Adrenal gland (tissue), 12 donors: ENCODE results near the gene CIAPIN1. TPM values are rescaled to one million over a fixed set of nuclear protein-coding genes. Genes with fewer than 3 reads are reported as not detected.

Source experiments
- DNase-seq, 7 donors: peaks; one replicate each; pipeline ENCODE4 v3.0.0-alpha.2; 2019 to 2020
- H3K27ac ChIP-seq, 5 donors: fragments of 200-600 bp; sonication (generic) in 4 of 5; 1 replicate in 3 of 5; 2 replicates in 2 of 5; pipeline versions ENCODE4 v1.5.1 to v1.8.0; 2016 to 2020; ENCODE audit warnings: mild to moderate bottlenecking in 1 of 5
- H3K27me3 ChIP-seq: fragments of 200-600 bp; 2 replicates; pipeline ENCODE4 v1.8.0; 2021
- H3K36me3 ChIP-seq, 2 donors: fragments of 200-600 bp; replicated peaks in 1 of 2; 1 replicate in 1 of 2; 2 replicates in 1 of 2; pipeline versions ENCODE4 v1.5.1 to v1.8.0; 2018 to 2022
- H3K4me1 ChIP-seq, 2 donors: fragments of 200-600 bp; replicated peaks in 1 of 2; 1 replicate in 1 of 2; 2 replicates in 1 of 2; pipeline versions ENCODE4 v1.5.1 to v1.8.0; 2018 to 2021
- H3K4me3 ChIP-seq, 4 donors: fragments of 200-600 bp; sonication (generic) in 3 of 4; one replicate each; pipeline ENCODE4 v1.5.1; 2016 to 2018
- H3K9me3 ChIP-seq, 3 donors: fragments of 200-600 bp; sonication (generic) in 1 of 3; replicated peaks in 1 of 3; 1 replicate in 2 of 3; 2 replicates in 1 of 3; pipeline versions ENCODE4 v1.5.1 to v1.8.0; 2016 to 2021
- POLR2A ChIP-seq, 2 donors: fragments of 450-650 bp; IDR thresholded peaks; one replicate each; pipeline ENCODE4 v1.6.1; 2017; ENCODE audit warnings: antibody characterized with exemption in 2 of 2, mild to moderate bottlenecking in 2 of 2, moderate library complexity in 1 of 2
- WGBS, 4 donors: extraction: QIAGEN DNeasy Blood & Tissue Kit in 2 of 4; methylation state at CpG; one replicate each; pipeline versions ENCODE4 v1.1.5 to v1.1.7; 2013 to 2017; 5-methylcytosine and 5-hydroxymethylcytosine counted together
- intact Hi-C, 2 donors: fragments of 100-400 bp; cut with DNase I; formaldehyde crosslinking; loops; one replicate each; pipeline versions ENCODE4 v1.14.1 to v1.15.0; 2022 to 2023
- polyA plus RNA-seq, 3 donors: library from polyadenylated mRNA; stranded (reverse); fragments of 200-250 nt in 2 of 3; fragments of 350-450 nt in 1 of 3; fragmentation: Illumina TruSeq in 1 of 3; extraction: RNeasy Lipid Tissue Mini Kit (QIAGEN cat#74804) in 1 of 3; gene quantifications; one replicate each; pipeline ENCODE4 v1.2.3, GENCODE V29; 2013 to 2014
- total RNA-seq, 9 donors: library from RNA; depleted of rRNA in 4 of 9; stranded (reverse); fragments of >200 nt in 4 of 9; fragments of 120-200 nt in 1 of 9; fragmentation: NEBNext Ultra II Directional in 1 of 9; extraction: Animal tissue kit (Norgen Biotek cat#: 25700) in 1 of 9; gene quantifications; one replicate each; pipeline versions ENCODE4 v1.1.0 to v1.2.4, GENCODE V29; 2013 to 2023
- TF ChIP-seq, protein P1 (sequence below), 6 experiments: fragments of 450-650 bp in 4 of 6; fragments of 200-600 bp in 2 of 6; sonication (generic) in 1 of 6; IDR thresholded peaks; 1 replicate in 5 of 6; 2 replicates in 1 of 6; pipeline versions ENCODE4 v1.5.1 to v1.8.0; 2016 to 2021; ENCODE audit warnings: antibody characterized with exemption in 6 of 6, mild to moderate bottlenecking in 2 of 6, moderate library complexity in 1 of 6
- donor health status: healthy with polysubstance abuse.
- donor health status: Bipolar disorder and iron deficiency.
- donor health status: DM: yes; HTN: yes; CAD: no.
- donor health status: DM: no; HTN: no; CAD: no.
- donor health status: DM: no; HTN: no; CAD: no.
- donor health status: DM: yes; HTN: yes; CAD: no.

CIAPIN1 gene
- total and polyA plus RNA-seq, 12 donors: 15.8 to 155 (median 50.7) TPM

DNA sequence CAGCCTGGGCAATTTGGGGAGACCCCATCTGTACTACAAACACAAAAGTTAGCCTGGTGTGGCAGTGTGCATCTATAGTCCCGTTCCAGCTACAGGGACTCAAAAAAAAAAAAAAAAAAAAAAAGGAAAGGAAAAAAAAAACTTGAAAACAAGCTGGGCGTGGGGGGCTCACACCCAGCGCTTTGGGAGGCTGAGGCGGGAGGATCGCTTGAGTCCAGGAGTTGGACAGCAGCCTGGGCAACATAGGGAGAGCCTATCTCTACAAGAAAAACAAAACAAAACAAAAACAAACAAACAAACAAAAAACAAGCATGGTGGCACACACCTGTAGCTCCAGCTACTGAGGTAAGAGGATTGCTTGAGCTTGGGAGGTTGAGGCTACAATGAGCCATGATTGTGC is 55.5 kb downstream of the CIAPIN1 start:
- TF ChIP-seq, protein P1, sequence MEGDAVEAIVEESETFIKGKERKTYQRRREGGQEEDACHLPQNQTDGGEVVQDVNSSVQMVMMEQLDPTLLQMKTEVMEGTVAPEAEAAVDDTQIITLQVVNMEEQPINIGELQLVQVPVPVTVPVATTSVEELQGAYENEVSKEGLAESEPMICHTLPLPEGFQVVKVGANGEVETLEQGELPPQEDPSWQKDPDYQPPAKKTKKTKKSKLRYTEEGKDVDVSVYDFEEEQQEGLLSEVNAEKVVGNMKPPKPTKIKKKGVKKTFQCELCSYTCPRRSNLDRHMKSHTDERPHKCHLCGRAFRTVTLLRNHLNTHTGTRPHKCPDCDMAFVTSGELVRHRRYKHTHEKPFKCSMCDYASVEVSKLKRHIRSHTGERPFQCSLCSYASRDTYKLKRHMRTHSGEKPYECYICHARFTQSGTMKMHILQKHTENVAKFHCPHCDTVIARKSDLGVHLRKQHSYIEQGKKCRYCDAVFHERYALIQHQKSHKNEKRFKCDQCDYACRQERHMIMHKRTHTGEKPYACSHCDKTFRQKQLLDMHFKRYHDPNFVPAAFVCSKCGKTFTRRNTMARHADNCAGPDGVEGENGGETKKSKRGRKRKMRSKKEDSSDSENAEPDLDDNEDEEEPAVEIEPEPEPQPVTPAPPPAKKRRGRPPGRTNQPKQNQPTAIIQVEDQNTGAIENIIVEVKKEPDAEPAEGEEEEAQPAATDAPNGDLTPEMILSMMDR (IDR thresholded peaks at IDR 0.05): no peak
- TF ChIP-seq POLR2A (IDR thresholded peaks at IDR 0.05): no peak
- Histone ChIP-seq H3K4me3 (no peak overlapping the region), H3K9me3 (no peaks in the 10 kb centered on the region), H3K27me3 (no peaks in the 10 kb centered on the region), H3K36me3 (no peaks in the 10 kb centered on the region), H3K27ac (no peak overlapping the region), H3K4me1 (peaks cover 0 to 1% of the 10 kb centered on the region in 2 donors)
- DNase-seq: no peak
- 86 to 92% (median 91%) methylated on average over 5 of the region's 5 CpGs for WGBS, 4 donors
- intact Hi-C loops: no loop called here

DNA sequence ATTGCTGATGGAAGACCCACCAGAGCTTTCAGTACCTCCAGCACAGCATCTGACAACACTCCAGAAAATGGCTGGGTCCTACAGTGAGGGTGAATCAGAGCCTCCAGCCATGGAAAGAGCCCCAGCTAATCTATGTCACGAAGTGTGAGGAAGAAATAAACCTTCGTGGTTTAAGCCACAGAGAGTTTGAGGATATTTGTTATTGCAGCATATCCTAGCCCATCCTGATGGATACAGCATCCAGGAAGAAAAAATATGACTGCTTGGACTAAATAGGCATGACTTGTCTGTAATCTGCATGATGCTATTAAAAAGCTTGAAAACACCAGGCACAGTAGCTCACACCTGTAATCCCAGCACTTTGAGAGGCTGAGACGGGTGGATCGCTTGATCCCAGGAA is 55.9 kb downstream of the CIAPIN1 start:
- H3K36me3 ChIP-seq: no peaks in the 10 kb centered on the region
- intact Hi-C loops: no loop called here
- no peak overlapping the region for H3K27ac ChIP-seq
- no peak for TF ChIP-seq POLR2A (IDR thresholded peaks at IDR 0.05)
- TF ChIP-seq, protein P1 (IDR thresholded peaks at IDR 0.05): no peak
- no peaks in the 10 kb centered on the region for H3K9me3 ChIP-seq
- H3K27me3 ChIP-seq: no peaks in the 10 kb centered on the region
- H3K4me1 ChIP-seq: peaks cover 0 to 3% of the 10 kb centered on the region in 2 donors
- no peak for DNase-seq
- 69 to 88% (median 79%) methylated on average over 4 of the region's 4 CpGs for WGBS, 4 donors
- no peak overlapping the region for H3K4me3 ChIP-seq

DNA sequence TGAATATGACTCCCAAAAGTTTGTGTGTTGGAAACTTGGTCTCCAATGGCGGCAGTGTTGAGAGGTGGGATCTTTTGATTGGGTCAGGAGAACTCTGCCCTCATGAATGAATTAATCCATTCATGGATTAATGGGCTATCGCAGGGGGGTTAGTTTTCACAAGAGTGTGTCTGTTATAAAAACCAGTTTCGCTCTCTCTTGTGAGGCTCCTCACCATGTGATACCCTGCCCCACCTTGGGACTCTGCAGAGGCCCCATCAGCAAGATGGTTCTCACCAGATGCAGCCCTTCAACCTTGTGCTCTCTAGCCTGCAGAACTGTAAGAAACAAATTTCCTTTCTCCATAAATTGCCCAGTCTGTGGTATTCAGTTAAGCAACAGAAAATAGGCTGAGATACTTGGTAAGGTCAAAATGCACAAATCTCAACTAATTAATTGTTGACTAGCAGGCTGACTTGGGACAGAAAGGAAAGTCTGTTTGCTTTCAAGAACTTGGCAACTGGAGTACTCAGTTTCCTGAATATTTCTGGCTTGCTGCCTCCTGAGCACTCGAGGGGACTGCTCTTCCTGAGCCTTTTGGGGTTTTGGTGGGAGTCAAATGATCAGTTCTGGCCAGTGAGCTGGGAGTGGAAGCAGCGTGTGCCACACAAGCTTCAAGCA is 56.4 kb downstream of the CIAPIN1 start:
- no peak overlapping the region for H3K4me3 ChIP-seq
- 59 to 74% (median 66%) methylated on average over 4 to 5 of the region's 5 CpGs for WGBS, 4 donors
- no peaks in the 10 kb centered on the region for H3K36me3 ChIP-seq
- H3K4me1 ChIP-seq: peaks cover 0 to 3% of the 10 kb centered on the region in 2 donors
- no peak overlapping the region for H3K27ac ChIP-seq
- no peak for DNase-seq
- H3K9me3 ChIP-seq: no peaks in the 10 kb centered on the region
- intact Hi-C loops: no loop called here
- no peaks in the 10 kb centered on the region for H3K27me3 ChIP-seq
- TF ChIP-seq, protein P1 (IDR thresholded peaks at IDR 0.05): no peak
- TF ChIP-seq POLR2A (IDR thresholded peaks at IDR 0.05): no peak

DNA sequence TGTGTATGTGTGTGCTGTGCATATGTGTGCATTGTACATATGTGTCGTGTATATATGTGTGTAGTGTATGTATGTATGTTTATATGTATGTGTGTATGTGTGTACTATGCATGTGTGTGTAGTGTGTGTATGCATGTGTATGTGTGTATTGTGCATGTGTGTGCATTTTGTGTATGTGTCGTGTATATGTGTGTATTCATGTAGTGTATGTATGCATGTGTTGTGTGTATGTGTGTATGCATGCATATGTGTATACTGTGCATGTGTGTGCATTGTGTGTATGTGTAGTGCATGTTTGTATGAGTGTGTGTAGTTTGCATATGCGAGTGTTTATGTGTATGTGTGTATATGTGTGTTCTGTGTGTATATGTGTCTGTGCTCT is 58.1 kb downstream of the CIAPIN1 start:
- no peak for TF ChIP-seq POLR2A (IDR thresholded peaks at IDR 0.05)
- TF ChIP-seq, protein P1 (IDR thresholded peaks at IDR 0.05): no peak
- no peaks in the 10 kb centered on the region for H3K9me3 ChIP-seq
- H3K27me3 ChIP-seq: no peaks in the 10 kb centered on the region
- no peaks in the 10 kb centered on the region for H3K36me3 ChIP-seq
- no peak overlapping the region for H3K27ac ChIP-seq
- no peak for DNase-seq
- 76 to 90% (median 84%) methylated on average over 3 of the region's 3 CpGs for WGBS, 4 donors
- intact Hi-C loops: no loop called here
- H3K4me3 ChIP-seq: no peak overlapping the region
- H3K4me1 ChIP-seq: peaks cover 0 to 3% of the 10 kb centered on the region in 2 donors
